Vagina (tissue), 2 donors: Measurements from ENCODE around the gene ECE2. TPM values are rescaled to one million over a fixed set of nuclear protein-coding genes. Genes with fewer than 3 reads are reported as not detected.

Source experiments
- DNase-seq, 2 donors: peaks; one replicate each; pipeline ENCODE4 v3.0.0-alpha.2; 2017; ENCODE audit errors: extremely low spot score in 2 of 2
- H3K27ac ChIP-seq: fragments of 200-600 bp; sonication (generic); one replicate; pipeline ENCODE4 v1.5.1; 2019
- H3K27me3 ChIP-seq: fragments of 200-600 bp; sonication (generic); one replicate; pipeline ENCODE4 v1.5.1; 2019
- H3K36me3 ChIP-seq, 2 donors: fragments of 200-600 bp; sonication (generic); one replicate each; pipeline ENCODE4 v1.5.1; 2017 to 2019
- H3K4me1 ChIP-seq: fragments of 200-600 bp; sonication (generic); one replicate; pipeline ENCODE4 v1.5.1; 2019
- H3K4me3 ChIP-seq, 2 donors: fragments of 200-600 bp; sonication (generic); 1 replicate in 1 of 2; 2 replicates in 1 of 2; pipeline ENCODE4 v1.5.1; 2016 to 2019
- H3K9me3 ChIP-seq: fragments of 200-600 bp; sonication (generic); one replicate; pipeline ENCODE4 v1.5.1; 2019
- CTCF ChIP-seq, 3 experiments: fragments of 450-650 bp in 2 of 3; fragments of 200-600 bp in 1 of 3; sonication (generic) in 1 of 3; IDR thresholded peaks; one replicate each; pipeline ENCODE4 v1.5.1; 2017 to 2019; ENCODE audit warnings: antibody characterized with exemption in 3 of 3, mild to moderate bottlenecking in 2 of 3, moderate library complexity in 2 of 3
- POLR2A ChIP-seq, 2 donors: fragments of 450-650 bp; IDR thresholded peaks; one replicate each; pipeline ENCODE4 v1.6.1; 2017; ENCODE audit warnings: antibody characterized with exemption in 2 of 2, mild to moderate bottlenecking in 2 of 2, moderate library complexity in 2 of 2
- POLR2AphosphoS5 ChIP-seq, 2 donors: sonication (generic); formaldehyde crosslinking; IDR thresholded peaks; one replicate each; pipeline ENCODE4 v1.9.0; 2017; ENCODE audit warnings: antibody characterized with exemption in 2 of 2, mild to moderate bottlenecking in 2 of 2, low read depth in 1 of 2; ENCODE audit not compliant: insufficient read depth in 1 of 2
- intact Hi-C: fragments of 100-400 bp; cut with DNase I; formaldehyde crosslinking; loops from one replicate; pipeline ENCODE4 v1.15.1; 2023
- total RNA-seq: library from RNA; depleted of rRNA; stranded (reverse); fragments of >200 nt; gene quantifications from one replicate; pipeline ENCODE4 v1.2.3, GENCODE V29; 2016

The ECE2 gene
- total RNA-seq, 1 donor from 2014 or later = 1.7 TPM

GRCh38 chr3:184314363-184314699 is 38.5 kb downstream of the ECE2 start, which contains the start of gene EIF4G1:
Gene EIF4G1 (plus strand): TSS chr3:184314606. CDS start chr3:184315797, 1,191 bp downstream.
- DNase-seq = peak in 1 of 2 donors; percentile 96
- Histone ChIP-seq H3K4me1 (peaks cover 41% of the 10 kb centered on the region), H3K9me3 (no peaks in the 10 kb centered on the region), H3K36me3 (peaks cover 0 to 8% of the 10 kb centered on the region in 2 donors), H3K4me3 (peak within 1 kb of the TSS; percentile 66 to 94), H3K27me3 (no peaks in the 10 kb centered on the region), H3K27ac (peak within 1 kb of the TSS; percentile 94)
- intact Hi-C loops = loop anchor here (1.0 kb wide), 2 partner anchors 24 to 47 kb away; partner anchors contain the start of genes CLCN2 and POLR2H
- TF ChIP-seq POLR2AphosphoS5 (IDR thresholded peaks at IDR 0.05; ENCODE audit: insufficient read depth in 1 of 2, low read depth in 1 of 2) = no peak
- TF ChIP-seq POLR2A (IDR thresholded peaks at IDR 0.05) = peak in 1 of 2 donors; percentile 54

GRCh38 chr3:184314700-184315542 is 39.1 kb downstream of the ECE2 start:
- Histone ChIP-seq H3K27me3 (no peaks in the 10 kb centered on the region), H3K36me3 (peaks cover 0 to 8% of the 10 kb centered on the region in 2 donors), H3K4me3 (peak overlapping the region; percentile 66 to 94), H3K4me1 (peaks cover 47% of the 10 kb centered on the region), H3K27ac (peak overlapping the region; percentile 94), H3K9me3 (no peaks in the 10 kb centered on the region)
- intact Hi-C loops = loop anchor here (1.0 kb wide), 2 partner anchors 23 to 46 kb away; partner anchors contain the start of genes CLCN2 and POLR2H
- peak in 1 of 2 donors; percentile 92 for DNase-seq
- TF ChIP-seq POLR2A (IDR thresholded peaks at IDR 0.05) (peak in 1 of 2 donors; percentile 35), POLR2AphosphoS5 (IDR thresholded peaks at IDR 0.05; ENCODE audit: insufficient read depth in 1 of 2, low read depth in 1 of 2) (peak in 1 of 2 donors; percentile 63), CTCF (IDR thresholded peaks at IDR 0.05) (no peak)

GRCh38 chr3:184315543-184315867 is 39.7 kb downstream of the ECE2 start:
- intact Hi-C loops = no loop called here
- H3K4me1 ChIP-seq = peaks cover 53% of the 10 kb centered on the region

GRCh38 chr3:184315871-184316661 is 40.2 kb downstream of the ECE2 start:
- Histone ChIP-seq H3K9me3 (no peaks in the 10 kb centered on the region), H3K27ac (peak overlapping the region; percentile 94), H3K27me3 (no peaks in the 10 kb centered on the region), H3K36me3 (peaks cover 3 to 15% of the 10 kb centered on the region in 2 donors), H3K4me3 (peak overlapping the region; percentile 66 to 94), H3K4me1 (peaks cover 59% of the 10 kb centered on the region)
- TF ChIP-seq CTCF (IDR thresholded peaks at IDR 0.05) (no peak), POLR2A (IDR thresholded peaks at IDR 0.05) (no peak), POLR2AphosphoS5 (IDR thresholded peaks at IDR 0.05; ENCODE audit: insufficient read depth in 1 of 2, low read depth in 1 of 2) (no peak)
- DNase-seq = no peak
- intact Hi-C loops = no loop called here

More at GRCh38 chr3:184315543-184315867, 39.7 kb downstream of the ECE2 start:
- DNase-seq = no peak
- TF ChIP-seq CTCF (IDR thresholded peaks at IDR 0.05) (no peak), POLR2A (IDR thresholded peaks at IDR 0.05) (no peak), POLR2AphosphoS5 (IDR thresholded peaks at IDR 0.05; ENCODE audit: insufficient read depth in 1 of 2, low read depth in 1 of 2) (no peak)
- Histone ChIP-seq H3K36me3 (peaks cover under 1 to 9% of the 10 kb centered on the region in 2 donors), H3K27me3 (no peaks in the 10 kb centered on the region), H3K9me3 (no peaks in the 10 kb centered on the region), H3K27ac (peak overlapping the region; percentile 94), H3K4me3 (peak overlapping the region; percentile 66 to 94)

- intact Hi-C loops = no loop called here
- H3K27me3 ChIP-seq = no peaks in the 10 kb centered on the region
- H3K4me1 ChIP-seq = peaks cover 66% of the 10 kb centered on the region
- no peaks in the 10 kb centered on the region for H3K9me3 ChIP-seq
- DNase-seq = no peak
- peaks cover 3 to 22% of the 10 kb centered on the region in 2 donors for H3K36me3 ChIP-seq
- peak overlapping the region in 1 of 2 donors; percentile 66 for H3K4me3 ChIP-seq
- peak overlapping the region; percentile 94 for H3K27ac ChIP-seq
- TF ChIP-seq POLR2A (IDR thresholded peaks at IDR 0.05) = no peak
- no peak for TF ChIP-seq POLR2AphosphoS5 (IDR thresholded peaks at IDR 0.05; ENCODE audit: insufficient read depth in 1 of 2, low read depth in 1 of 2)
- no peak for TF ChIP-seq CTCF (IDR thresholded peaks at IDR 0.05)
These were observed 41.0 kb downstream of the ECE2 start for GRCh38 chr3:184316792-184317191.
